Stomach (tissue), 4 donors: Measurements from ENCODE around the gene SLC35F6.

Experiments used
- CTCF ChIP-seq, 7 experiments: fragments of 450-650 bp in 4 of 7; fragments of 200-600 bp in 3 of 7; sonication (generic) in 3 of 7; IDR thresholded peaks; one replicate each; pipeline ENCODE4 v1.5.1; 2016 to 2019; ENCODE audit warnings: antibody characterized with exemption in 7 of 7, control low read depth in 2 of 7, mild to moderate bottlenecking in 1 of 7
- EP300 ChIP-seq: sonication (generic); formaldehyde crosslinking; IDR thresholded peaks from one replicate; pipeline ENCODE4 v1.6.1; 2017; ENCODE audit warnings: antibody characterized with exemption
- POLR2A ChIP-seq, 4 donors: fragments of 450-650 bp; IDR thresholded peaks; one replicate each; pipeline ENCODE4 v1.6.1; 2016; ENCODE audit warnings: antibody characterized with exemption in 4 of 4, control low read depth in 2 of 4, mild to moderate bottlenecking in 1 of 4, moderate library complexity in 1 of 4
- POLR2AphosphoS5 ChIP-seq, 3 donors: sonication (generic); formaldehyde crosslinking; IDR thresholded peaks; one replicate each; pipeline ENCODE4 v1.6.1; 2016; ENCODE audit warnings: antibody characterized with exemption in 3 of 3

- TF ChIP-seq CTCF (IDR thresholded peaks at IDR 0.05) (no peak), POLR2A (IDR thresholded peaks at IDR 0.05) (no peak), EP300 (no peak), POLR2AphosphoS5 (IDR thresholded peaks at IDR 0.05) (no peak)
Observed at GRCh38 chr2:26768759-26769088, 4.6 kb downstream of the SLC35F6 start.
